GM18861 (cell line): ENCODE data around the gene KCNJ6.
A peak's percentile ranks its signal among the peaks of the same experiment; 100 is the strongest.
"Not testable (repeated sequence)": the region's sequence is repeated elsewhere in the genome, so short reads cannot be mapped to it uniquely, and the experiment has no call there.

Source experiments
- ATAC-seq: cut with Tn5 transposase; IDR thresholded peaks from one replicate; pipeline ENCODE4 v1.9.1; 2021; ENCODE audit not compliant: unreplicated experiment

The KCNJ6 gene

DNA sequence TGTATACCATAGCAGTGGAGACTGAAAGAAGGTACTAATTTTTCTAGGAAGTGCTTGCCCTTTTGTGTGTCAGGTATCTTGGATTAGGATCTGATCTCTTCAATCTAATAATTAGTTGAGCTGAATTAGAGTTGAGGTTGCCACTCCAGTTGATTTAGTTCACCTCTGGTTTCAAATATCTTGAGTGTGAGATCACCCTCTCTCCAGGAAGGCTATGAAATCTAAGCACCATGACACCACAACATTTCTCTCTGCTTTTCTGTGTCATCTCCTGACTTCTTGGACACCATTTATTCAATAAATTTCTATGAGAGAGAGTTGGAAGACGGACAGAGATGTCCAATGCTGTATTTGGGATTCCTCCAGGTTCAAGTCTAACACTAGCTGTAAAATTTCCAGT, 336.9 kb downstream of the KCNJ6 start:
- no peak for ATAC-seq

DNA sequence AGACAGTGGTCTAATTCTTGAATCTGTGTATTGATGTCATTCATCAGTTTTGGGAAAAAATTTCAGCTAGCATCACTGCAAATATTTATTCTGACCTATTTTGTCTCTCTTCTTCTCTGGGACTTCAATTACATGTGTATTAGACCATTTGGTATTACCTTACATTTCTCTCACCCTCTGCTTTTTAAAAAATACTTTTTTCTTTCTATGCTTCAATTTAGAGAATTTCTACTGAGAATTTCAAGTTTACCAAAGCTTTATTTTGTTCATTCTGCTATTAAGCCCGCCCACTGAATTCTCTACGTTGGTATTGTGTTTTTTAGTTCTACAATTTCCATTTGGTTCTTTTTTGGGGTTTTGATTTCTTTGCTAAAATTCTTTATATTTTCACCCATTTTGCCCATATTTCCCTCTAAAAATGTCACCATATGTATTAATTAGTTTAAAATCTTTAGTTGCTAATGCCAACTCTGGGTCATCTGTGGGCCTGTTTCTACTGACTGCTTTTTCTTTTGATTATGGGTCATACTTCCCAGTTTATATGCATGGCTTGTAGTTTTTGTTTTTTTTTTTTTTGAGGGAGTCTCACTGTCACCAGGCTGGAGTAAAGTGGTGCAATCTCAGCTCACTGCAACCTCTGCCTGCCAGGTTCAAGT, 337.7 kb downstream of the KCNJ6 start:
- ATAC-seq = no peak

- not testable (repeated sequence) for ATAC-seq
Measured at GRCh38 chr21:37576929-37577328, 339.3 kb downstream of the KCNJ6 start.

DNA sequence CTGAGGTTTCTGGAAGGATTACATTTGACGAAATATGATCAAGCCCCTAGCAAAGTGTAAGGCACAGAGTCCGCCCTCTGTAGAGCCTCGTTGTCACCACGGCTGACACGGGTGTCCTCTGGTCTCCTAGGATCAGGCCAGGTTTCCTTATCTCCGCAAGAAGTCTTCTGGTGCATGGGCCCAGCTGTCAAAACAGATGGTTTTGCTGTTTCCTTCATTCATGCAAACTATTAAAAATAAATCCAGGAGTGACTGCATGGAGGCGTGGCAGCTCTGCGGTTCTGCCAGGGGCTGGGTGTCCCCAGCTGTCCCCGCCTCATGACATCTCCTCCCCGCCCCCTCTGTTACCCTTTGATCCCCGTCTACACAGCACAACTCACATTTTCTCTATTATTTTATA, 340.7 kb downstream of the KCNJ6 start:
- no peak for ATAC-seq

GRCh38 chr21:37574751-37575150, 341.5 kb downstream of the KCNJ6 start:
- ATAC-seq = no peak

DNA sequence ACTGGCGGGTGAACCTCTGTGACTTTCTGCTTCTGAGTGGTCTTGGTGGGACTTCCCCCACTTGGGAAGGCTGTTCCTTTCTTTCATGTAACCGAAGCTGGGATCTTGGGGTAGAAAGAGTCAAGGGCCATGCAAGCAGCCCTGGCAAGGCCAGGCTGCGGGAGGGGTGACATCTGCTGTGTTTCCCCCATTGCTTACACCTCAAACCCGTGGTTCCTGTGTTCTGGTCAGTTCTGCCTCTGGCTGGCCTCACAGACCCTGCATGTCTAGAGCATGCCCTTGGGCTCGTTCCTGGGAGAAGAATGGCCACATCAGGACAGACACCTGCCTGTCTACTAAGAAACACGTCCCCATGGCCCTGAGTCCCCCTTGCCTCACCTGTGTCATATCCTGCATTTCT, 341.9 kb downstream of the KCNJ6 start:
- no peak for ATAC-seq

- ATAC-seq = no peak
Measured at GRCh38 chr21:37571442-37571841, 344.8 kb downstream of the KCNJ6 start.

DNA sequence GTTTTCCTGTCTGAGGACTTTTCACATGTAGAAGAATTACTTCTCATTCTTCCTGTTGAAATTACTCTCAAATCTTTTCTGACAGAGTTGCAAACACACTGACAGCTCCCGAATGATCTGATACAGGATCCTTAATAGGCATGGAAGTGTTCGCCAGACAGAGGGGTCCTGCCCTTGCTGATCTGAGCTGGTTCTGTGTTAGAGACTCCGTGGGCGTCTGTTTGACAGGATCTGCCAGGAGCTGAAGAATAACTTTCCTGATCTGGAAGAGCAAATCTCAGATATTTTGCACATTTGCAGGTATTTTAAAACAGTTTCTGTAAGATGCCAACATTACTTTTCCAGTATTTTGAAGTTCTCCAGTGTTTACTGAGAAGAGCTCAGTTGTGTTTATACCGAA, 347.3 kb downstream of the KCNJ6 start:
- ATAC-seq = no peak

DNA sequence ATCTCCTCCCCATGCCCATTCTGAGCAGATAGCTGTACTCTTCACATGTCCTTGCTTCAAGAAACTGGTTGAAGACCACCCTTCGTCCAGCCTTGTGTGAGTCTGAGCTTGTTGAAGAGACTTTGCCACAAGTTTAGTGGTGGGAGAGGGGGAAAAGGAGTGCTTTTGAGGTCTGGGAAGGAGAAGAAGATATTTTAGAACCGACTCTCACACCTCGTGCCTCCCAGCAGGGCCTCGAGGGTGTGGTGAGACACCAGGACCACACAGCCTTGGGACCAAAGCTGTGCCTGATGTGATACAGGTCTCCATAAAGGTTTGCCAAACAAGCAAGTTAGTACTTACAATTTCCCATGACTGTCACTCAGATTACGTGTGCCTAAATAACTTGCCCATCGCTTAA, 347.8 kb downstream of the KCNJ6 start:
- ATAC-seq = no peak

- ATAC-seq = no peak
Measured at GRCh38 chr21:37566790-37567615, 349.3 kb downstream of the KCNJ6 start.

DNA sequence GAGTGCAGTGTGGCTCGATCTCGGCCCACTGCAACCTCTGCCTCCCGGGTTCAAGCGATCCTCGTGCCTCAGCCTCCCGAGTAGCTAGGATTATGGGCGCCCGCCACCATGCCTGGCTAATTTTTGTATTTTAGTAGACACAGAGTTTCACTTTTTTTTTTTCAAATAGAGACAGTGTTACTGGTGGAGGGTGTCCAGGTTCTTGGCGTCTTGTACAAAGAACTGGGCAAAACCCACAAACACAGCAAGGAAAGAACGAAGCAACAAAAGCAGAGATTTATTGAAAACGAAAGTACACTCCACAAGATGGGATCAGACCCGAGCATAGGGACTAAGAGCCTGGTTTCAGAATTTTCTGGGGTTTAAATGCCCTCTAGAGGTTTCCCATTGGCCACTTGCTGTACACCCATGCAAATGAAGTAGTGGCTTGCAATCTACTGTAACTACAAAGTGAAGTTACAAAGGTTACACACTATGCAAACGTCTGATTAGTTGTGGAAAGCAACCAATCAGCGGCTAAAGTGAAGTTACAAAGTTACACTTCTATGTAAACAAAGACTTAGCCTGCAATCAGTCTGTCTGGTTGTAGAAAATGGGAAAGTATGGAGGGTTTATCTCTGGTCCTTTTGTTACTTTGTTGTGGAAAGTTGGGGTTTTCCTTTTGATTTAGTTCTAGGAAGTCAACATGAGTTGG, 350.6 kb downstream of the KCNJ6 start:
- ATAC-seq = no peak

GRCh38 chr21:37564924-37565529, 351.2 kb downstream of the KCNJ6 start:
- ATAC-seq = no peak

- ATAC-seq = peak; percentile 45
Measured at GRCh38 chr21:37564341-37564923, 351.8 kb downstream of the KCNJ6 start.

- peak; percentile 70 for ATAC-seq
Measured at GRCh38 chr21:37563641-37564340, 352.5 kb downstream of the KCNJ6 start.

DNA sequence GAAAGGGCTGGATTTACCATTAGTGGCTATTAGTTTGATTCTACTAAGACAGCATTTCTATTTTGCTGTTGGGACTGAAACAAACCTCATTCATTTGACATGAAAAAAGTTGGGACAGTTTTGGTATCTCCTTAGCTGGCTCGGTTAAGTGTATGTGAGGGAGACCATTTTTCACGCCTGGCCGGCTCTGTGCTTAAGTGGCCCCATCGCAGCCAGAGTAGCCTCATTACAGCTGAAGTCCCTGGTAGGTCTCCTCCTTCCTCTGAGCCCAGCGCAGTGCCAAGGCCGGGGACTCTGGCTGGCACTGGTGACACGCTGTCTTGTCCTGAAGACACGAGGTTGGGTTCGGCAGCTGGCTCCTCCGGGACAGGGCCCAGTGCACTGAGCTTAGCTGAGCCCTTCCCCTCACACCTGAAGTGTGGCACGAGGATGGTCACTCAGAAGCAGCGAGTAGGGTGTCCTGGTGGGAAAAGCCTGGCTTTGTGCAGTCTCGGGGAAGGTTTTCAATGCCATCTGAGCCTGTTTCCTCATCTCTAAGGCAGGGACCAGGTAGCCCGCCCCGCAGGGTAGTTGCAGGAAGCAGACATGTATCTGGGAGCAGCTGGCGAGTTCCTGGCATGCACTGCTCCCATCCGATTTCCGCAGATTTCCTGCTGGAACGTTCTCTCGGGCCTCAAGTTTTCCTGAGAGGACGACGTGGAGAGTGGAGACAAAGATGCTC, 353.2 kb downstream of the KCNJ6 start:
- ATAC-seq = no peak

- no peak for ATAC-seq
Measured at GRCh38 chr21:37561941-37562919, 354.0 kb downstream of the KCNJ6 start.

GRCh38 chr21:37561506-37561905, 354.8 kb downstream of the KCNJ6 start:
- ATAC-seq = no peak

DNA sequence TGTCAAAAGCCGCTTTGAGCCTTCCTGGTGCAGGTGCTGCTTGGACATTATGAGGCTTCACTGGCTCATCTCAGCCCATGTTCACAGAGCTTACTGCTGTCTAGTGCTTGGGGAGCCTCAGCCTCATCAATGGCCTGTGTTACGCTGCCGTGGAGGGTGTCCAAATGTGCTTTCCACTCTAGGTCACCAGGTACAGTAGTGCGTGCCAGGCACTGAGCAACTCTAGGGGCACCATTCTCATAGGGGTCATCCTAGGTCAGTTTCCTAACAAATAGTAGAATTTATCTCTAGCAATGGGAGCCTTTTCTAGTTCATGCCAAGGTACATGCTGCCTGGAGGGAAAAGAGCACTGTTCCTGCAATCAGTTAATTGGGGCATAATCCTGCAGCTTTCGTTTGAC, 355.9 kb downstream of the KCNJ6 start:
- ATAC-seq = no peak
